PC-9 (cell line): ENCODE results near the gene ROBO4.

Source experiments
- CTCF ChIP-seq: fragments of 200-600 bp; sonication (generic); conservative IDR thresholded peaks from 2 replicates; pipeline ENCODE4 v1.6.1; 2017; ENCODE audit warnings: mixed run types, antibody characterized with exemption, mild to moderate bottlenecking, moderate library complexity
- EZH2 ChIP-seq: fragments of 200-600 bp; sonication (generic); IDR thresholded peaks from 2 replicates; pipeline ENCODE4 v1.8.0; 2017; ENCODE audit warnings: antibody characterized with exemption, low read depth

- TF ChIP-seq CTCF (no peak), EZH2 (no peak)
Measured at GRCh38 chr11:124869856-124870387, 27.7 kb downstream of the ROBO4 start.
